Amygdala (tissue), 56 donors: ENCODE results near the gene SAMD7.

Source experiments
- DNase-seq, 56 donors: peaks; one replicate each; lab custom pipeline; 2025; lab: John Stamatoyannopoulos, UW

The SAMD7 gene

GRCh38 chr3:169964176-169964575, 52.8 kb downstream of the SAMD7 start:
- DNase-seq = no peak

GRCh38 chr3:169965562-169966427, 54.4 kb downstream of the SAMD7 start:
- peak in 6 of 56 donors; percentile 11 to 73 (median 19) for DNase-seq

GRCh38 chr3:169966428-169966950, 55.1 kb downstream of the SAMD7 start, which contains the start of gene SEC62:
Gene SEC62, plus strand, starts transcription at chr3:169966807. Its CDS starts 16 bp downstream, at chr3:169966823.
- DNase-seq = peak; percentile 59 to 96 (median 87)

- DNase-seq = peak in 28 of 56 donors; percentile 3 to 79 (median 59)
These were observed 55.9 kb downstream of the SAMD7 start for GRCh38 chr3:169966951-169967915.

- DNase-seq = no peak
These were observed 57.0 kb downstream of the SAMD7 start for GRCh38 chr3:169968224-169968885.

GRCh38 chr3:169969174-169970095, 58.1 kb downstream of the SAMD7 start:
- no peak for DNase-seq

GRCh38 chr3:169970847-169971246, 59.5 kb downstream of the SAMD7 start:
- DNase-seq = no peak

- no peak for DNase-seq
These were observed 60.1 kb downstream of the SAMD7 start for GRCh38 chr3:169971522-169971921.

GRCh38 chr3:169980055-169980454, 68.7 kb downstream of the SAMD7 start:
- DNase-seq = no peak

- no peak for DNase-seq
These were observed 72.9 kb downstream of the SAMD7 start for GRCh38 chr3:169984292-169984691.
